ENCODE measurements around the gene CBX4.

DNA sequence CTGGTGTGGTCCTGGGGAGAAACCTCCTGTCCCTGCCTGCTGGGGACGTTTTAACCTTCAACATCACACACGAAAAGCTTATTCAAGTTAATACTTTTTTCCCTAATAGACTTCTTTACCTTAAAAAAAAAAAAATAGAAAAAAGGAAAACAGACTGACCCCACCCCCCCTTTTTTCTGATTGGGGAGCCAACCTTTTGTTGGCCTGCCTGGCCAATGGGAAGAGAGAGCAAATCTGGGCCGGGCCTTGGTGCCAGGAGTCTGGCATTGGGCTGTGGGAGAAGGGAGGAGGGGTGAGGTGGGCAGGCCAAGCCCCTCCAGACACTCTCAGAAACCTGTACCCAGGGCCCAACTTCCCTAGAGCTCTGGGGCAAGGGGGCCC lies 45.3 kb downstream of the CBX4 start:
- TF ChIP-seq, protein P1, sequence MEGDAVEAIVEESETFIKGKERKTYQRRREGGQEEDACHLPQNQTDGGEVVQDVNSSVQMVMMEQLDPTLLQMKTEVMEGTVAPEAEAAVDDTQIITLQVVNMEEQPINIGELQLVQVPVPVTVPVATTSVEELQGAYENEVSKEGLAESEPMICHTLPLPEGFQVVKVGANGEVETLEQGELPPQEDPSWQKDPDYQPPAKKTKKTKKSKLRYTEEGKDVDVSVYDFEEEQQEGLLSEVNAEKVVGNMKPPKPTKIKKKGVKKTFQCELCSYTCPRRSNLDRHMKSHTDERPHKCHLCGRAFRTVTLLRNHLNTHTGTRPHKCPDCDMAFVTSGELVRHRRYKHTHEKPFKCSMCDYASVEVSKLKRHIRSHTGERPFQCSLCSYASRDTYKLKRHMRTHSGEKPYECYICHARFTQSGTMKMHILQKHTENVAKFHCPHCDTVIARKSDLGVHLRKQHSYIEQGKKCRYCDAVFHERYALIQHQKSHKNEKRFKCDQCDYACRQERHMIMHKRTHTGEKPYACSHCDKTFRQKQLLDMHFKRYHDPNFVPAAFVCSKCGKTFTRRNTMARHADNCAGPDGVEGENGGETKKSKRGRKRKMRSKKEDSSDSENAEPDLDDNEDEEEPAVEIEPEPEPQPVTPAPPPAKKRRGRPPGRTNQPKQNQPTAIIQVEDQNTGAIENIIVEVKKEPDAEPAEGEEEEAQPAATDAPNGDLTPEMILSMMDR (IDR thresholded peaks at IDR 0.05): no peak
- no peak for TF ChIP-seq NR2C2 (CRISPR knock-in tag; IDR thresholded peaks at IDR 0.05)
- no peak for TF ChIP-seq SMAD3 (CRISPR knock-in tag; IDR thresholded peaks at IDR 0.05; ENCODE audit: borderline replicate concordance)
- TF ChIP-seq, protein P2, sequence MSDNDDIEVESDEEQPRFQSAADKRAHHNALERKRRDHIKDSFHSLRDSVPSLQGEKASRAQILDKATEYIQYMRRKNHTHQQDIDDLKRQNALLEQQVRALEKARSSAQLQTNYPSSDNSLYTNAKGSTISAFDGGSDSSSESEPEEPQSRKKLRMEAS (CRISPR knock-in tag; IDR thresholded peaks at IDR 0.05): no peak
- TF ChIP-seq, protein P3, sequence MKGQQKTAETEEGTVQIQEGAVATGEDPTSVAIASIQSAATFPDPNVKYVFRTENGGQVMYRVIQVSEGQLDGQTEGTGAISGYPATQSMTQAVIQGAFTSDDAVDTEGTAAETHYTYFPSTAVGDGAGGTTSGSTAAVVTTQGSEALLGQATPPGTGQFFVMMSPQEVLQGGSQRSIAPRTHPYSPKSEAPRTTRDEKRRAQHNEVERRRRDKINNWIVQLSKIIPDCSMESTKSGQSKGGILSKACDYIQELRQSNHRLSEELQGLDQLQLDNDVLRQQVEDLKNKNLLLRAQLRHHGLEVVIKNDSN (CRISPR knock-in tag; IDR thresholded peaks at IDR 0.05): no peak
- TF ChIP-seq, protein P4, sequence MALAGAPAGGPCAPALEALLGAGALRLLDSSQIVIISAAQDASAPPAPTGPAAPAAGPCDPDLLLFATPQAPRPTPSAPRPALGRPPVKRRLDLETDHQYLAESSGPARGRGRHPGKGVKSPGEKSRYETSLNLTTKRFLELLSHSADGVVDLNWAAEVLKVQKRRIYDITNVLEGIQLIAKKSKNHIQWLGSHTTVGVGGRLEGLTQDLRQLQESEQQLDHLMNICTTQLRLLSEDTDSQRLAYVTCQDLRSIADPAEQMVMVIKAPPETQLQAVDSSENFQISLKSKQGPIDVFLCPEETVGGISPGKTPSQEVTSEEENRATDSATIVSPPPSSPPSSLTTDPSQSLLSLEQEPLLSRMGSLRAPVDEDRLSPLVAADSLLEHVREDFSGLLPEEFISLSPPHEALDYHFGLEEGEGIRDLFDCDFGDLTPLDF (CRISPR knock-in tag; IDR thresholded peaks at IDR 0.05): no peak
- TF ChIP-seq CREM (CRISPR knock-in tag; IDR thresholded peaks at IDR 0.05): no peak
- no peak for TF ChIP-seq ETV6 (CRISPR knock-in tag; IDR thresholded peaks at IDR 0.05)
- TF ChIP-seq, protein P5, sequence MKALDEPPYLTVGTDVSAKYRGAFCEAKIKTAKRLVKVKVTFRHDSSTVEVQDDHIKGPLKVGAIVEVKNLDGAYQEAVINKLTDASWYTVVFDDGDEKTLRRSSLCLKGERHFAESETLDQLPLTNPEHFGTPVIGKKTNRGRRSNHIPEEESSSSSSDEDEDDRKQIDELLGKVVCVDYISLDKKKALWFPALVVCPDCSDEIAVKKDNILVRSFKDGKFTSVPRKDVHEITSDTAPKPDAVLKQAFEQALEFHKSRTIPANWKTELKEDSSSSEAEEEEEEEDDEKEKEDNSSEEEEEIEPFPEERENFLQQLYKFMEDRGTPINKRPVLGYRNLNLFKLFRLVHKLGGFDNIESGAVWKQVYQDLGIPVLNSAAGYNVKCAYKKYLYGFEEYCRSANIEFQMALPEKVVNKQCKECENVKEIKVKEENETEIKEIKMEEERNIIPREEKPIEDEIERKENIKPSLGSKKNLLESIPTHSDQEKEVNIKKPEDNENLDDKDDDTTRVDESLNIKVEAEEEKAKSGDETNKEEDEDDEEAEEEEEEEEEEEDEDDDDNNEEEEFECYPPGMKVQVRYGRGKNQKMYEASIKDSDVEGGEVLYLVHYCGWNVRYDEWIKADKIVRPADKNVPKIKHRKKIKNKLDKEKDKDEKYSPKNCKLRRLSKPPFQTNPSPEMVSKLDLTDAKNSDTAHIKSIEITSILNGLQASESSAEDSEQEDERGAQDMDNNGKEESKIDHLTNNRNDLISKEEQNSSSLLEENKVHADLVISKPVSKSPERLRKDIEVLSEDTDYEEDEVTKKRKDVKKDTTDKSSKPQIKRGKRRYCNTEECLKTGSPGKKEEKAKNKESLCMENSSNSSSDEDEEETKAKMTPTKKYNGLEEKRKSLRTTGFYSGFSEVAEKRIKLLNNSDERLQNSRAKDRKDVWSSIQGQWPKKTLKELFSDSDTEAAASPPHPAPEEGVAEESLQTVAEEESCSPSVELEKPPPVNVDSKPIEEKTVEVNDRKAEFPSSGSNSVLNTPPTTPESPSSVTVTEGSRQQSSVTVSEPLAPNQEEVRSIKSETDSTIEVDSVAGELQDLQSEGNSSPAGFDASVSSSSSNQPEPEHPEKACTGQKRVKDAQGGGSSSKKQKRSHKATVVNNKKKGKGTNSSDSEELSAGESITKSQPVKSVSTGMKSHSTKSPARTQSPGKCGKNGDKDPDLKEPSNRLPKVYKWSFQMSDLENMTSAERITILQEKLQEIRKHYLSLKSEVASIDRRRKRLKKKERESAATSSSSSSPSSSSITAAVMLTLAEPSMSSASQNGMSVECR (CRISPR knock-in tag; IDR thresholded peaks at IDR 0.05; ENCODE audit: borderline replicate concordance): no peak
- no peak for TF ChIP-seq KAT7 (CRISPR knock-in tag; IDR thresholded peaks at IDR 0.05; ENCODE audit: borderline replicate concordance)
- TF ChIP-seq IRF2 (CRISPR knock-in tag; IDR thresholded peaks at IDR 0.05; ENCODE audit: borderline replicate concordance, low read depth): no peak
- TF ChIP-seq, protein P6, sequence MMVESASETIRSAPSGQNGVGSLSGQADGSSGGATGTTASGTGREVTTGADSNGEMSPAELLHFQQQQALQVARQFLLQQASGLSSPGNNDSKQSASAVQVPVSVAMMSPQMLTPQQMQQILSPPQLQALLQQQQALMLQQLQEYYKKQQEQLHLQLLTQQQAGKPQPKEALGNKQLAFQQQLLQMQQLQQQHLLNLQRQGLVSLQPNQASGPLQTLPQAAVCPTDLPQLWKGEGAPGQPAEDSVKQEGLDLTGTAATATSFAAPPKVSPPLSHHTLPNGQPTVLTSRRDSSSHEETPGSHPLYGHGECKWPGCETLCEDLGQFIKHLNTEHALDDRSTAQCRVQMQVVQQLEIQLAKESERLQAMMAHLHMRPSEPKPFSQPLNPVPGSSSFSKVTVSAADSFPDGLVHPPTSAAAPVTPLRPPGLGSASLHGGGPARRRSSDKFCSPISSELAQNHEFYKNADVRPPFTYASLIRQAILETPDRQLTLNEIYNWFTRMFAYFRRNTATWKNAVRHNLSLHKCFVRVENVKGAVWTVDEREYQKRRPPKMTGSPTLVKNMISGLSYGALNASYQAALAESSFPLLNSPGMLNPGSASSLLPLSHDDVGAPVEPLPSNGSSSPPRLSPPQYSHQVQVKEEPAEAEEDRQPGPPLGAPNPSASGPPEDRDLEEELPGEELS (CRISPR knock-in tag; IDR thresholded peaks at IDR 0.05): no peak

Measured in WTC11 (cell line).